Natural killer cell (primary cell): ENCODE results near the gene FOS. TPM values are rescaled to one million over a fixed set of nuclear protein-coding genes. Genes with fewer than 3 reads are reported as not detected.

Experiments used
- ATAC-seq, 3 donors: fragments of 150-1000 bp in 2 of 3; fragments of 200-7000 bp in 1 of 3; cut with Tn5 transposase; 1 replicate in 1 of 3; 2 replicates in 2 of 3; pipeline ENCODE4 v1.10.0; 2021; ENCODE audit warnings: mild to moderate bottlenecking in 2 of 3, moderate library complexity in 2 of 3
- DNase-seq, 2 donors: peaks; one replicate each; pipeline versions ENCODE4 v3.0.0 to v3.0.0-alpha.2; 2013 to 2021; ENCODE audit warnings: mixed read lengths in 1 of 2
- H3K27ac ChIP-seq: one replicate; pipeline ENCODE4 v1.5.1; 2013; ENCODE audit warnings: mild to moderate bottlenecking, low read length
- H3K27me3 ChIP-seq: one replicate; pipeline ENCODE4 v1.6.1; 2013; ENCODE audit warnings: low read length; ENCODE audit not compliant: control insufficient read depth, insufficient read depth
- H3K36me3 ChIP-seq: one replicate; pipeline ENCODE4 v1.6.1; 2013; ENCODE audit warnings: low read length; ENCODE audit not compliant: control insufficient read depth, insufficient read depth
- H3K4me1 ChIP-seq: one replicate; pipeline ENCODE4 v1.6.1; 2013; ENCODE audit warnings: low read length; ENCODE audit not compliant: control insufficient read depth, insufficient read depth
- H3K4me3 ChIP-seq: one replicate; pipeline ENCODE4 v1.5.1; 2013; ENCODE audit warnings: low read length
- H3K9me3 ChIP-seq: one replicate; pipeline ENCODE4 v1.6.1; 2013; ENCODE audit warnings: low read length; ENCODE audit not compliant: control insufficient read depth, insufficient read depth
- H3K27ac Mint-ChIP-seq, 2 donors: one replicate each; pipeline ENCODE4 v1.8.0; 2022; ENCODE audit warnings: mild to moderate bottlenecking in 2 of 2, mixed read lengths in 2 of 2, moderate library complexity in 1 of 2
- H3K27me3 Mint-ChIP-seq, 2 donors: one replicate each; pipeline ENCODE4 v1.8.0; 2022; ENCODE audit warnings: low read depth in 2 of 2, mixed read lengths in 2 of 2
- H3K36me3 Mint-ChIP-seq: one replicate; pipeline ENCODE4 v1.8.0; 2022; ENCODE audit warnings: mixed read lengths
- H3K4me1 Mint-ChIP-seq, 2 donors: one replicate each; pipeline ENCODE4 v1.8.0; 2022; ENCODE audit warnings: mixed read lengths in 2 of 2
- H3K4me3 Mint-ChIP-seq: one replicate; pipeline ENCODE4 v1.8.0; 2022; ENCODE audit warnings: mild to moderate bottlenecking, moderate library complexity, mixed read lengths
- H3K9me3 Mint-ChIP-seq, 2 donors: one replicate each; pipeline ENCODE4 v1.8.0; 2022; ENCODE audit warnings: mixed read lengths in 2 of 2
- WGBS: methylation state at CpG from one replicate; pipeline ENCODE4 v1.1.7; 2013; ENCODE audit warnings: missing lambda C conversion rate; ENCODE audit not compliant: insufficient coverage; 5-methylcytosine and 5-hydroxymethylcytosine counted together
- intact Hi-C: fragments of 100-400 bp; cut with micrococcal nuclease; formaldehyde crosslinking; loops from one replicate; pipeline ENCODE4 v1.14.2; 2022
- total RNA-seq, 4 donors: library from RNA; stranded (reverse); fragments of 120-200 nt in 1 of 4; gene quantifications; one replicate each; pipeline versions ENCODE4 v1.2.3 to v1.2.4, GENCODE V29; 2013 to 2022
- TF ChIP-seq, protein P1 (sequence below): fragments of 200-600 bp; IDR thresholded peaks from one replicate; pipeline ENCODE4 v1.8.0; 2022; ENCODE audit warnings: antibody characterized with exemption

FOS gene
- total RNA-seq, 3 donors from 2014 or later (not counting 1 experiment from before 2014, with no cell fraction given) = 2,527 to 3,257 (median 3,104) TPM

DNA sequence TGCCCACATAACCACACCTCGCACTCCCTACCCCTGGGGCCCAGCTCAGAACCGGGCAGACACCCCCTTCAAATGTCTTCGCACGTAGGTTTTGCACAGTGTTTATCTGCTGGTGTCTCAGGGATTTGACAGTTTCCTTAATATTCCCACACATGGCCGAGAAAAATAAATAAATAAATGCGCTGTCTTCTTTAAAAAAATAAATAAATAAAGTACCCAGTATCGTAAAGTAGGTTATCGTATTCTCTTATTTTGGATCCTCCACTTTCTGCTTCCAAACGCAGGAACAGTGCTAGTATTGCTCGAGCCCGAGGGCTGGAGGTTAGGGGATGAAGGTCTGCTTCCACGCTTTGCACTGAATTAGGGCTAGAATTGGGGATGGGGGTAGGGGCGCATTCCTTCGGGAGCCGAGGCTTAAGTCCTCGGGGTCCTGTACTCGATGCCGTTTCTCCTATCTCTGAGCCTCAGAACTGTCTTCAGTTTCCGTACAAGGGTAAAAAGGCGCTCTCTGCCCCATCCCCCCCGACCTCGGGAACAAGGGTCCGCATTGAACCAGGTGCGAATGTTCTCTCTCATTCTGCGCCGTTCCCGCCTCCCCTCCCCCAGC, 710 bp upstream of the FOS start:
- Histone ChIP-seq H3K36me3 (peaks cover 16% of the 10 kb centered on the region), H3K27ac (peak overlapping the region; percentile 84), H3K4me3 (peak overlapping the region; percentile 97), H3K9me3 (no peaks in the 10 kb centered on the region), H3K4me1 (peaks cover 69% of the 10 kb centered on the region), H3K27me3 (peaks cover 21% of the 10 kb centered on the region)
- Mint-ChIP-seq H3K27me3 (peaks cover 20 to 26% of the 10 kb centered on the region in 2 donors), H3K9me3 (no peaks in the 10 kb centered on the region), H3K4me1 (peaks cover 63 to 79% of the 10 kb centered on the region in 2 donors), H3K27ac (peak overlapping the region; percentile 93 to 95), H3K36me3 (peaks cover 7% of the 10 kb centered on the region), H3K4me3 (peak overlapping the region; percentile 93)
- WGBS = 0% methylated on average over 24 of the region's 27 CpGs
- no peak for DNase-seq
- TF ChIP-seq, protein P1, sequence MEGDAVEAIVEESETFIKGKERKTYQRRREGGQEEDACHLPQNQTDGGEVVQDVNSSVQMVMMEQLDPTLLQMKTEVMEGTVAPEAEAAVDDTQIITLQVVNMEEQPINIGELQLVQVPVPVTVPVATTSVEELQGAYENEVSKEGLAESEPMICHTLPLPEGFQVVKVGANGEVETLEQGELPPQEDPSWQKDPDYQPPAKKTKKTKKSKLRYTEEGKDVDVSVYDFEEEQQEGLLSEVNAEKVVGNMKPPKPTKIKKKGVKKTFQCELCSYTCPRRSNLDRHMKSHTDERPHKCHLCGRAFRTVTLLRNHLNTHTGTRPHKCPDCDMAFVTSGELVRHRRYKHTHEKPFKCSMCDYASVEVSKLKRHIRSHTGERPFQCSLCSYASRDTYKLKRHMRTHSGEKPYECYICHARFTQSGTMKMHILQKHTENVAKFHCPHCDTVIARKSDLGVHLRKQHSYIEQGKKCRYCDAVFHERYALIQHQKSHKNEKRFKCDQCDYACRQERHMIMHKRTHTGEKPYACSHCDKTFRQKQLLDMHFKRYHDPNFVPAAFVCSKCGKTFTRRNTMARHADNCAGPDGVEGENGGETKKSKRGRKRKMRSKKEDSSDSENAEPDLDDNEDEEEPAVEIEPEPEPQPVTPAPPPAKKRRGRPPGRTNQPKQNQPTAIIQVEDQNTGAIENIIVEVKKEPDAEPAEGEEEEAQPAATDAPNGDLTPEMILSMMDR = no peak
- intact Hi-C loops = loop anchor here (1.0 kb wide), 5 partner anchors 16 to 102 kb away; partner anchors contain the start of gene TMED10
- peak in 1 of 3 donors; percentile 2 for ATAC-seq

DNA sequence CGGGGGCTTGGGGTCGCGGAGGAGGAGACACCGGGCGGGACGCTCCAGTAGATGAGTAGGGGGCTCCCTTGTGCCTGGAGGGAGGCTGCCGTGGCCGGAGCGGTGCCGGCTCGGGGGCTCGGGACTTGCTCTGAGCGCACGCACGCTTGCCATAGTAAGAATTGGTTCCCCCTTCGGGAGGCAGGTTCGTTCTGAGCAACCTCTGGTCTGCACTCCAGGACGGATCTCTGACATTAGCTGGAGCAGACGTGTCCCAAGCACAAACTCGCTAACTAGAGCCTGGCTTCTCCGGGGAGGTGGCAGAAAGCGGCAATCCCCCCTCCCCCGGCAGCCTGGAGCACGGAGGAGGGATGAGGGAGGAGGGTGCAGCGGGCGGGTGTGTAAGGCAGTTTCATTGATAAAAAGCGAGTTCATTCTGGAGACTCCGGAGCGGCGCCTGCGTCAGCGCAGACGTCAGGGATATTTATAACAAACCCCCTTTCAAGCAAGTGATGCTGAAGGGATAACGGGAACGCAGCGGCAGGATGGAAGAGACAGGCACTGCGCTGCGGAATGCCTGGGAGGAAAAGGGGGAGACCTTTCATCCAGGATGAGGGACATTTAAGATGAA, 630 bp downstream of the FOS start:
- 1% methylated on average over 38 of the region's 38 CpGs for WGBS
- TF ChIP-seq, protein P1 = no peak
- peak; percentile 54 to 83 for DNase-seq
- Histone ChIP-seq H3K36me3 (peaks cover 16% of the 10 kb centered on the region), H3K4me3 (peak overlapping the region; percentile 97), H3K9me3 (no peaks in the 10 kb centered on the region), H3K27ac (peak overlapping the region; percentile 84), H3K27me3 (peaks cover 21% of the 10 kb centered on the region), H3K4me1 (peaks cover 60% of the 10 kb centered on the region)
- H3K9me3 Mint-ChIP-seq = no peaks in the 10 kb centered on the region
- intact Hi-C loops = no loop called here
- H3K27me3 Mint-ChIP-seq = peaks cover 20 to 26% of the 10 kb centered on the region in 2 donors
- peak overlapping the region; percentile 93 for H3K4me3 Mint-ChIP-seq
- H3K4me1 Mint-ChIP-seq = peaks cover 57 to 75% of the 10 kb centered on the region in 2 donors
- no peak for ATAC-seq
- H3K36me3 Mint-ChIP-seq = peaks cover 7% of the 10 kb centered on the region
- H3K27ac Mint-ChIP-seq = peak overlapping the region; percentile 93 to 95

DNA sequence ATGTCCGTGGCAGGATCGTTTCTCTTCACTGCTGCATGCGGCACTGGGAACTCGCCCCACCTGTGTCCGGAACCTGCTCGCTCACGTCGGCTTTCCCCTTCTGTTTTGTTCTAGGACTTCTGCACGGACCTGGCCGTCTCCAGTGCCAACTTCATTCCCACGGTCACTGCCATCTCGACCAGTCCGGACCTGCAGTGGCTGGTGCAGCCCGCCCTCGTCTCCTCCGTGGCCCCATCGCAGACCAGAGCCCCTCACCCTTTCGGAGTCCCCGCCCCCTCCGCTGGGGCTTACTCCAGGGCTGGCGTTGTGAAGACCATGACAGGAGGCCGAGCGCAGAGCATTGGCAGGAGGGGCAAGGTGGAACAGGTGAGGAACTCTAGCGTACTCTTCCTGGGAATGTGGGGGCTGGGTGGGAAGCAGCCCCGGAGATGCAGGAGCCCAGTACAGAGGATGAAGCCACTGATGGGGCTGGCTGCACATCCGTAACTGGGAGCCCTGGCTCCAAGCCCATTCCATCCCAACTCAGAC, 1.2 kb downstream of the FOS start:
- H3K4me3 Mint-ChIP-seq = peak overlapping the region; percentile 93
- 26% methylated on average over 26 of the region's 26 CpGs for WGBS
- peaks cover 55% of the 10 kb centered on the region for H3K4me1 ChIP-seq

More for the DNA sequence above, 1.2 kb downstream of the FOS start:
- peaks cover 20 to 26% of the 10 kb centered on the region in 2 donors for H3K27me3 Mint-ChIP-seq
- intact Hi-C loops = no loop called here
- Histone ChIP-seq H3K27ac (no peak overlapping the region), H3K27me3 (peaks cover 21% of the 10 kb centered on the region), H3K36me3 (peaks cover 16% of the 10 kb centered on the region), H3K9me3 (no peaks in the 10 kb centered on the region), H3K4me3 (peak overlapping the region; percentile 97)
- H3K27ac Mint-ChIP-seq = peak overlapping the region; percentile 93 to 95
- peak in 1 of 2 donors; percentile 41 for DNase-seq
- no peak for ATAC-seq
- TF ChIP-seq, protein P1 = no peak
- peaks cover 51 to 70% of the 10 kb centered on the region in 2 donors for H3K4me1 Mint-ChIP-seq
- no peaks in the 10 kb centered on the region for H3K9me3 Mint-ChIP-seq
- peaks cover 7% of the 10 kb centered on the region for H3K36me3 Mint-ChIP-seq
